H1 (cell line): Measurements from ENCODE around the gene DYNAP.

Experiments
- BRCA1 ChIP-seq: IDR thresholded peaks from 2 replicates; pipeline ENCODE4 v1.6.1; 2012; ENCODE audit warnings: low read depth, low read length, improper control_type of control experiment
- CREB1 ChIP-seq: IDR thresholded peaks from 2 replicates; pipeline ENCODE4 v1.6.1; 2012; ENCODE audit warnings: inconsistent platforms
- CTCF ChIP-seq, 3 experiments: IDR thresholded peaks; 1 replicate in 2 of 3; 2 replicates in 1 of 3; pipeline versions ENCODE4 v1.5.1 to v1.6.1; 2011; ENCODE audit warnings: low read length in 3 of 3, mild to moderate bottlenecking in 3 of 3, inconsistent platforms in 2 of 3, low read depth in 1 of 3, moderate library complexity in 1 of 3; ENCODE audit not compliant: insufficient read depth in 1 of 3; ENCODE audit errors: control extremely low read depth in 1 of 3
- EZH2 ChIP-seq: fragments of 200-600 bp; sonication (generic); IDR thresholded peaks from 2 replicates; pipeline ENCODE4 v1.7.1; 2012; ENCODE audit warnings: low read depth, mild to moderate bottlenecking, moderate library complexity, low read length, inconsistent platforms; ENCODE audit not compliant: severe bottlenecking
- KDM1A ChIP-seq: fragments of 200-600, 300-600 bp; sonication (generic); IDR thresholded peaks from 2 replicates; pipeline ENCODE4 v1.7.1; 2016; ENCODE audit warnings: mild to moderate bottlenecking, low read length, borderline replicate concordance
- MAX ChIP-seq: IDR thresholded peaks from 2 replicates; pipeline ENCODE4 v1.6.1; 2012; ENCODE audit warnings: inconsistent platforms
- PHF8 ChIP-seq: fragments of 200-600 bp; sonication (generic); conservative IDR thresholded peaks from 2 replicates; pipeline ENCODE4 v1.7.1; 2012; ENCODE audit warnings: low read depth, mild to moderate bottlenecking, inconsistent platforms, low read length, moderate library complexity
- POLR2A ChIP-seq, 2 experiments: IDR thresholded peaks; 1 replicate in 1 of 2; 2 replicates in 1 of 2; pipeline ENCODE4 v1.6.1; 2011; ENCODE audit warnings: low read depth in 2 of 2, low read length in 2 of 2, mild to moderate bottlenecking in 2 of 2; ENCODE audit errors: control extremely low read depth in 1 of 2
- SIRT6 ChIP-seq: IDR thresholded peaks from one replicate; pipeline ENCODE4 v1.7.1; 2012; ENCODE audit warnings: low read length, inconsistent platforms
- TAF7 ChIP-seq: optimal IDR thresholded peaks from 2 replicates; pipeline ENCODE3; 2011; ENCODE audit warnings: low read depth, mild to moderate bottlenecking, inconsistent platforms, low read length, moderate library complexity, borderline replicate concordance
- TBP ChIP-seq: IDR thresholded peaks from 2 replicates; pipeline ENCODE4 v1.6.1; 2011; ENCODE audit warnings: low read depth, low read length, improper control_type of control experiment
- YY1 ChIP-seq: IDR thresholded peaks from 2 replicates; pipeline ENCODE4 v1.6.1; 2011; ENCODE audit warnings: low read depth, mild to moderate bottlenecking, low read length

- TF ChIP-seq CREB1 (no peak), CTCF (IDR thresholded peaks at IDR 0.05; ENCODE audit: control extremely low read depth in 1 of 3, insufficient read depth in 1 of 3, low read depth in 1 of 3, low read length in 3 of 3) (no peak), TAF7 (no peak), MAX (no peak), KDM1A (no peak), YY1 (no peak), POLR2A (IDR thresholded peaks at IDR 0.05; ENCODE audit: control extremely low read depth in 1 of 2, low read depth in 2 of 2, low read length in 2 of 2) (no peak), SIRT6 (no peak), BRCA1 (no peak), TBP (no peak), PHF8 (no peak), EZH2 (no peak)
Observed at GRCh38 chr18:54551590-54551989, 39.5 kb upstream of the DYNAP start.
